HG03135 (cell line): ENCODE results near the gene ANKRA2.

Source experiments
- ATAC-seq: cut with Tn5 transposase; IDR thresholded peaks from one replicate; pipeline ENCODE4 v1.9.1; 2021; ENCODE audit warnings: mild to moderate bottlenecking, moderate library complexity; ENCODE audit not compliant: unreplicated experiment

The ANKRA2 gene

GRCh38 chr5:73565139-73565968, at the start of gene ANKRA2, which contains the start of gene UTP15:
TSS of gene ANKRA2 (minus strand) at chr5:73565639. CDS start at chr5:73562881, 2,758 bp downstream.
TSS of gene UTP15 (plus strand) at chr5:73565743. CDS start at chr5:73567345, 1,602 bp downstream.
- peak; percentile 89 for ATAC-seq

GRCh38 chr5:73615085-73615484, 49.6 kb upstream of the ANKRA2 start:
- ATAC-seq = no peak

GRCh38 chr5:73612799-73613198, 47.4 kb upstream of the ANKRA2 start:
- no peak for ATAC-seq

GRCh38 chr5:73607228-73607627, 41.8 kb upstream of the ANKRA2 start:
- no peak for ATAC-seq

GRCh38 chr5:73606206-73606753, 40.8 kb upstream of the ANKRA2 start:
- ATAC-seq = no peak

GRCh38 chr5:73605223-73606087, 40.0 kb upstream of the ANKRA2 start:
- no peak for ATAC-seq

- no peak for ATAC-seq
Observed at GRCh38 chr5:73603998-73604397, 38.6 kb upstream of the ANKRA2 start.

GRCh38 chr5:73599380-73599779, 33.9 kb upstream of the ANKRA2 start:
- no peak for ATAC-seq

- no peak for ATAC-seq
Observed at GRCh38 chr5:73596705-73597328, 31.4 kb upstream of the ANKRA2 start.

- ATAC-seq = no peak
Observed at GRCh38 chr5:73592551-73592950, 27.1 kb upstream of the ANKRA2 start.

GRCh38 chr5:73591698-73592501, 26.5 kb upstream of the ANKRA2 start:
- no peak for ATAC-seq

- ATAC-seq = no peak
Observed at GRCh38 chr5:73591102-73591695, 25.8 kb upstream of the ANKRA2 start.

GRCh38 chr5:73587923-73588322, 22.5 kb upstream of the ANKRA2 start:
- peak; percentile 74 for ATAC-seq

GRCh38 chr5:73582285-73583145, 17.1 kb upstream of the ANKRA2 start:
- no peak for ATAC-seq

- peak; percentile 34 for ATAC-seq
Observed at GRCh38 chr5:73565969-73566547, 619 bp upstream of the ANKRA2 start.

- ATAC-seq = peak; percentile 11
Observed at GRCh38 chr5:73564675-73565074, 764 bp downstream of the ANKRA2 start.

- no peak for ATAC-seq
Observed at GRCh38 chr5:73564018-73564417, 1.4 kb downstream of the ANKRA2 start.

GRCh38 chr5:73558950-73559349, 6.5 kb downstream of the ANKRA2 start:
- no peak for ATAC-seq
